ENCODE measurements around the gene SERGEF.

Gene SERGEF

GRCh38 chr11:17852246-17852645 is 160.6 kb downstream of the SERGEF start:
- DNase-seq: no peak

- DNase-seq: no peak
These were observed 161.2 kb downstream of the SERGEF start for GRCh38 chr11:17851697-17852096.

- DNase-seq: no peak
These were observed 162.5 kb downstream of the SERGEF start for GRCh38 chr11:17850336-17850735.

GRCh38 chr11:17848715-17849114 is 164.1 kb downstream of the SERGEF start:
- DNase-seq: no peak

- DNase-seq: no peak
These were observed 165.9 kb downstream of the SERGEF start for GRCh38 chr11:17846852-17847453.

GRCh38 chr11:17845431-17845881 is 167.4 kb downstream of the SERGEF start:
- no peak for DNase-seq

- DNase-seq: no peak
These were observed 172.7 kb downstream of the SERGEF start for GRCh38 chr11:17840101-17840548.

GRCh38 chr11:17839450-17839849 is 173.4 kb downstream of the SERGEF start:
- DNase-seq: no peak

GRCh38 chr11:17838102-17838501 is 174.7 kb downstream of the SERGEF start:
- no peak for DNase-seq

GRCh38 chr11:17831883-17832282 is 181.0 kb downstream of the SERGEF start:
- no peak for DNase-seq

GRCh38 chr11:17831228-17831627 is 181.6 kb downstream of the SERGEF start:
- no peak for DNase-seq

- no peak for DNase-seq
These were observed 184.5 kb downstream of the SERGEF start for GRCh38 chr11:17828311-17828751.

- no peak for DNase-seq
These were observed 185.8 kb downstream of the SERGEF start for GRCh38 chr11:17827006-17827405.

- no peak for DNase-seq
These were observed 190.5 kb downstream of the SERGEF start for GRCh38 chr11:17822401-17822781.

- DNase-seq: no peak
These were observed 191.0 kb downstream of the SERGEF start for GRCh38 chr11:17821648-17822400.

- no peak for DNase-seq
These were observed 196.5 kb downstream of the SERGEF start for GRCh38 chr11:17816232-17816931.

GRCh38 chr11:17814546-17814945 is 198.3 kb downstream of the SERGEF start:
- no peak for DNase-seq

- no peak for DNase-seq
These were observed 199.3 kb downstream of the SERGEF start for GRCh38 chr11:17813391-17814059.

- DNase-seq: no peak
These were observed 200.0 kb downstream of the SERGEF start for GRCh38 chr11:17812865-17813187.

GRCh38 chr11:17812091-17812864 is 200.6 kb downstream of the SERGEF start:
- DNase-seq: peak; percentile 90

GRCh38 chr11:17811352-17811751 is 201.5 kb downstream of the SERGEF start:
- no peak for DNase-seq

GRCh38 chr11:17810746-17811145 is 202.1 kb downstream of the SERGEF start:
- DNase-seq: no peak

- no peak for DNase-seq
These were observed 202.8 kb downstream of the SERGEF start for GRCh38 chr11:17810041-17810440.

All from NCI-H748 treated with DMSO at 0.1 percent for 48 hours (cell line).